Body of pancreas (tissue), 4 donors: ENCODE data around the gene CREB5.

Experiments
- CTCF ChIP-seq, 7 experiments: fragments of 450-650 bp in 4 of 7; fragments of 200-600 bp in 3 of 7; sonication (generic) in 3 of 7; IDR thresholded peaks; one replicate each; pipeline ENCODE4 v1.5.1; 2016 to 2019; ENCODE audit warnings: antibody characterized with exemption in 7 of 7
- POLR2A ChIP-seq, 3 donors: fragments of 450-650 bp; IDR thresholded peaks; one replicate each; pipeline ENCODE4 v1.6.1; 2016; ENCODE audit warnings: antibody characterized with exemption in 3 of 3, mild to moderate bottlenecking in 2 of 3

GRCh38 chr7:28750981-28751380 lies 338.7 kb downstream of the CREB5 start:
- TF ChIP-seq CTCF (IDR thresholded peaks at IDR 0.05) (no peak), POLR2A (IDR thresholded peaks at IDR 0.05) (no peak)
